SHP77 (cell line): ENCODE data around the gene FIG4.
A peak's percentile ranks its signal among the peaks of the same experiment; 100 is the strongest.

ENCODE experiments used
- DNase-seq, 2 experiments: peaks; one replicate each; lab custom pipeline; 2025; lab: John Stamatoyannopoulos, UW

The FIG4 gene

GRCh38 chr6:109690737-109691621 is at the start of gene FIG4, which contains the start of gene AK9:
Gene FIG4 (plus strand): TSS chr6:109691296. CDS start chr6:109691436, 140 bp downstream.
Gene AK9 (minus strand): TSS chr6:109691202. CDS start chr6:109675745, 15,457 bp downstream.
- DNase-seq = peak; percentile 86 to 95

- DNase-seq = no peak
Observed at GRCh38 chr6:109644131-109644530, 47.0 kb upstream of the FIG4 start.

GRCh38 chr6:109653264-109653663 is 37.8 kb upstream of the FIG4 start:
- no peak for DNase-seq

- DNase-seq = no peak
Observed at GRCh38 chr6:109655761-109656262, 35.3 kb upstream of the FIG4 start.

GRCh38 chr6:109660526-109661320 is 30.4 kb upstream of the FIG4 start:
- no peak for DNase-seq

- DNase-seq = no peak
Observed at GRCh38 chr6:109662192-109662591, 28.9 kb upstream of the FIG4 start.

- DNase-seq = no peak
Observed at GRCh38 chr6:109669811-109670210, 21.3 kb upstream of the FIG4 start.

- DNase-seq = no peak
Observed at GRCh38 chr6:109671733-109672132, 19.4 kb upstream of the FIG4 start.

GRCh38 chr6:109672175-109672574 is 18.9 kb upstream of the FIG4 start:
- DNase-seq = no peak

GRCh38 chr6:109672839-109673238 is 18.3 kb upstream of the FIG4 start:
- no peak for DNase-seq

- no peak for DNase-seq
Observed at GRCh38 chr6:109676724-109677123, 14.4 kb upstream of the FIG4 start.

- no peak for DNase-seq
Observed at GRCh38 chr6:109678240-109678639, 12.9 kb upstream of the FIG4 start.

- DNase-seq = peak; percentile 35 to 65
Observed at GRCh38 chr6:109678661-109679505, 12.2 kb upstream of the FIG4 start.

- no peak for DNase-seq
Observed at GRCh38 chr6:109686566-109687265, 4.4 kb upstream of the FIG4 start.

- DNase-seq = no peak
Observed at GRCh38 chr6:109687271-109687761, 3.8 kb upstream of the FIG4 start.

- DNase-seq = peak; percentile 71 to 75
Observed at GRCh38 chr6:109690373-109690736, 741 bp upstream of the FIG4 start.

- no peak for DNase-seq
Observed at GRCh38 chr6:109693111-109693510, 2.0 kb downstream of the FIG4 start.

- peak in 1 of 2 experiments; percentile 36 for DNase-seq
Observed at GRCh38 chr6:109695468-109695867, 4.4 kb downstream of the FIG4 start.

GRCh38 chr6:109696355-109696754 is 5.3 kb downstream of the FIG4 start:
- no peak for DNase-seq

- DNase-seq = no peak
Observed at GRCh38 chr6:109701221-109701620, 10.1 kb downstream of the FIG4 start.

- DNase-seq = no peak
Observed at GRCh38 chr6:109701774-109702173, 10.7 kb downstream of the FIG4 start.
